CD4-positive, alpha-beta T cell treated with Interleukin-17A for 4 hours (primary cell): ENCODE data around the gene MPPED1.

Experiments
- DNase-seq: peaks from one replicate; pipeline ENCODE4 v3.0.0-alpha.2; 2020; ENCODE audit warnings: mixed read lengths

MPPED1 gene

GRCh38 chr22:43393132-43393843, 18.5 kb upstream of the MPPED1 start:
- no peak for DNase-seq

- DNase-seq: no peak
Measured at GRCh38 chr22:43393844-43394474, 17.9 kb upstream of the MPPED1 start.

- DNase-seq: no peak
Measured at GRCh38 chr22:43395086-43395695, 16.6 kb upstream of the MPPED1 start.

GRCh38 chr22:43396321-43396933, 15.4 kb upstream of the MPPED1 start:
- DNase-seq: no peak

GRCh38 chr22:43396934-43397457, 14.8 kb upstream of the MPPED1 start:
- no peak for DNase-seq

- no peak for DNase-seq
Measured at GRCh38 chr22:43397766-43398165, 14.0 kb upstream of the MPPED1 start.

- DNase-seq: no peak
Measured at GRCh38 chr22:43398246-43398645, 13.6 kb upstream of the MPPED1 start.

- DNase-seq: no peak
Measured at GRCh38 chr22:43398910-43399309, 12.9 kb upstream of the MPPED1 start.

GRCh38 chr22:43399338-43399979, 12.4 kb upstream of the MPPED1 start:
- no peak for DNase-seq

GRCh38 chr22:43399980-43400358, 11.8 kb upstream of the MPPED1 start:
- DNase-seq: no peak

GRCh38 chr22:43400449-43400848, 11.4 kb upstream of the MPPED1 start:
- no peak for DNase-seq

- no peak for DNase-seq
Measured at GRCh38 chr22:43401233-43401632, 10.6 kb upstream of the MPPED1 start.

- no peak for DNase-seq
Measured at GRCh38 chr22:43401661-43402060, 10.2 kb upstream of the MPPED1 start.

GRCh38 chr22:43402128-43402527, 9.7 kb upstream of the MPPED1 start:
- no peak for DNase-seq

- no peak for DNase-seq
Measured at GRCh38 chr22:43404673-43405385, 7.0 kb upstream of the MPPED1 start.

GRCh38 chr22:43406186-43406790, 5.5 kb upstream of the MPPED1 start:
- DNase-seq: no peak

GRCh38 chr22:43407591-43407990, 4.2 kb upstream of the MPPED1 start:
- no peak for DNase-seq

- DNase-seq: no peak
Measured at GRCh38 chr22:43408009-43408408, 3.8 kb upstream of the MPPED1 start.

- DNase-seq: no peak
Measured at GRCh38 chr22:43409046-43409445, 2.8 kb upstream of the MPPED1 start.

- no peak for DNase-seq
Measured at GRCh38 chr22:43409800-43410199, 2.0 kb upstream of the MPPED1 start.

- no peak for DNase-seq
Measured at GRCh38 chr22:43411040-43411868, 560 bp upstream of the MPPED1 start.
